Central memory CD4-positive, alpha-beta T cell (primary cell): Measurements from ENCODE around the gene CCDC28B.

Source experiments
- DNase-seq: peaks from one replicate; pipeline ENCODE4 v3.0.0; 2022

Gene CCDC28B

DNA sequence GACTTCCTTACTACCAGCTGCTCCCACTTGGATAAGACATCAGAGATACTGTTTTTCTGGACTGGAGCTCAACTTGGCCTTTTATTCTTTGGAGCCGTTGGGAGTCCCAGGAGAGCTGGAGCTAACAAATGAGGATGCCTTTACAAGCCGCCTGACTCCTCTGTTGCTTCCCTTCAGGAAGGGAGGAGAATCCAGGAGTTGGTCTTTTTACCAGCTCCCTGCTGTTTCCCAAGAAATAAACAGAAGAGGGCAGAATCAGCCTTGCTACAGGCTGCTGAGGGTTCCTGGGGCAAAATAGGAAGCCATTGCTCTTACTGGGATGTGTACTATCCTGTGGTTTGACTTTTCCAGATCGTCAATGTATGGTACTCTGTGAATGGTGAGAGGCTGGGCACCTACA, 23.3 kb downstream of the CCDC28B start:
- DNase-seq = no peak

DNA sequence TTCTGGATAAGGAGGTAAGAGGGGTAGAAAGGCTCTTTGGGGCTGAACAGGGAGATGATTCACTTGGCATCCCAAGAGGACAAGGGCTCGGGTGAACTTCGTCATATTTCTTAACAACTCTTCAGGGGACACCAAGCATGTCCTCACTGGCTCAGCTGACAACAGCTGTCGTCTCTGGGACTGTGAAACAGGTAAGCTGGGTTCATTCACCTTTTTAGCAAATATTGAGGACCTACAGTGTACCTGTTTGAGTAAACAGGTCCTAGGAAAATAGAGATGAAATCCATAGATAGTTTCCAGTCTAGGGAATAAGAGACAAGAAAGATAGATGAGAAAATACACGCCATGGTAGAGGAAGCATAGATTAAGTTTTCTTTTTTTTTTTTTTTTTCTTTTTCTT, 23.9 kb downstream of the CCDC28B start:
- DNase-seq = no peak

DNA sequence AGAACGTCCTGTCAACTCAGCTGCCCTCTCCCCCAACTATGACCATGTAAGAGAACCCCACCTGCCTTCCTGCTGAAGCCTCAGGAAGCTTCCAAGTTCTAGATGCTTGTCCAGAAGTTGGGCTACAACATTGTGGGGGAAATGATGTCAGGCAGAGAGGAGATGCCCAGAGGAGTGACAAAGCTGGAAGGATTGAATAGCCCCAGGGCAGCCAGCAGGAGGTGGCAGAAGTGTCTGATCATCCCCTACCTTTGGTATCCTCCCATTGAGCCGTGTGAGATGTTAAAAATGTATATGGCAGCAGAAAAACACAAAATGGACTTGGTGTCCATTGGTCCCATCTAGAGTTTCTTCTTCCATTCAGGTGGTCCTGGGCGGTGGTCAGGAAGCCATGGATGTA, 28.4 kb downstream of the CCDC28B start:
- no peak for DNase-seq

DNA sequence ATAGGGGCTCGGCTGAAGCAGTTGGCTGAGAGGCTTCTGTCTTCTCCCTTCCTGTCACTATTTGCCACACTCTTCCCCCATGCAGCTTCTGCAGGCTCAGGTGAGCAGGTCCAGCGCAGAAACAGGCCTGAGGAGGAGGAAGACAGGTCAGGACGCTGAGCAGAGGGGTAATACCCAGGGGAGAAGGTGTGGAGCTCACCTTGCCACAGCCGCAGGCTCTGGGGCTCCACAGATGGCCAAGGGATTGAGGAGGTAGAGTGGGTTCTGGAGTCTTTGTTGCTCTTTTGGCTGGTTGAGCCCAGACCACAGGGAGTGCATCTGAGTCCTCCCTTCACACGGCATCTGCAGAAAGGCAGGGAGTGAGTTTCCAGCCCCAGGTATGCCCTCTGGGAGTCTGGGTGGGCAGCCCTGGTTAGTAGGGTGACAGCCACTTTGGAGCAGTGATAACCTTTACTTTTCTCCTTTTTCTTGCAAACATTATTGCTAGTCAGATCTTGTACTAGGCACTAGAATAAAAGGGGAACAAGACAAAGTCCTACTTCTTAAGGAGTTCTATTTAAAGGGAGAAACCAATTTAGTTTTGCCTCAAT, 31.5 kb downstream of the CCDC28B start:
- no peak for DNase-seq

DNA sequence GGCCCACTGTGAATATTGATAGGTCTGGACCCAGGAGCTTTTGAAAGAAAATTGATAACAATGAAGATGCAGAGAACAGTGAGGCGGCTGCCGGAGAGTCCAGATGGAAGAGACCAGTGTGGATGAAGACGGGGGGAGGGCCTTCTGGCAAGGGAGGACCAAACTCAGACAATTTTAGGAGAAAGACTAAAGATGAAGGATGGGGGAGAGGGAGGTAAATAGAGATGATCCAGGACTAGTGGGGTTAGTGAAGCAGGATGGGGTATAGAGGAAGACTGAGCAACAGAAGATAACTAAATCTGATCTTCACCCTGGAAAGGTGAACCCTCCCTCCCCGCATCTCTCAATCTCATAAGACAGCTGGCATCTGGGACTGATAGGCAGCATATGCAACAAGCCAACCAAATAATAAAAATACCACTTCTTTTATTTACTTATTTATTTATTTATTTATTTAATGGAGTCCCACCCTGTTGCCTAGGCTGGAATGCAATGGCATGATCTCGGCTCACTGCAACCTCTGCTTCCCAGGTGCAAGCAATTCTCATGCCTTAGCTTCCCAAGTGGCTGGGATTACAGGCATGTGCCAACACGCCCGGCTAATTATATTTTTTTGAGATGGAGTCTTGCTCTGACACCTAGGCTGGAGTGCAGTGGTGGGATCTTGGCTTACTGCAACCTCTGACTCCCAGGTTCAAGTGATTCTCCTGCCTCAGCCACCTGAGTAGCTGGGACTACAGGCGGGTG, 32.3 kb downstream of the CCDC28B start:
- DNase-seq = no peak

DNA sequence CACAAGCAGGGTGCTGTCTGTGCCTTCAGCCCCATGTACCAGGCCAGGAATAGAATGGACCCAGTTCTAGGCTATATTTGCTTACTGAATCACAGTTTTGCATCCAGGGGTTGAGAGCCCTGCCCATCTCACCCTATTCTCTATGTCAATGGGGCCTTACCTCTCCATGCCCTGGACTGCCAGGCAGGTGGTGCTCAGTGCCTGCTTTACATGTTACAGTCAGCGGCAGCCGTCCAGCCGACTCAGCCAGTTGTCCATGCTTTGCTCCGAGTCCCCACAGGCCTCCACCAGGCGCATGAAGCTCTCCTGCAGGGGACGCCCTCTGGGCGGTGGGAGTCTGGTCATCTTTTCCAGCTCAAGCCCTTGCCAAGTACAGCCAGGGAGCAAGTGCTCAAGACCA, 34.4 kb downstream of the CCDC28B start:
- no peak for DNase-seq

DNA sequence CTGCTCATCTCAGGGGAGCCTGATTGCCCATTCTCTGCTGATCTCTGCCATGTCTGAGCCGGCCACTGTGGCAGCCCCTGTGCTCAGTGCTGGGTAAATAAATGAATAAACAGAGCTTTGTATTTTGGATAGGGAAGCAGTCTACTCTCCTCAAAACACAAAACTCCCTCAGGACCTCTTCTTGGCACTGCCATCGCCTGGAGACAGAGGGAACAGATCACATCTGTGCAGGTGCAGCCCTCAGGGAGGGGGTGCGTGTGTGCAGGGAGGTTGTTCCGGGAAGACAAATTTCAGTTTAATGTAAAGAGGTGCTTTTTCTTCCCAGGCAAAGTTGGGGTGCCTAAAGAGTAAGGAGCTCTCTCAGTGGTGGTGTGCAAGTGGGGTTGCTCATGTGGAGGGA, 38.9 kb downstream of the CCDC28B start:
- DNase-seq = no peak

DNA sequence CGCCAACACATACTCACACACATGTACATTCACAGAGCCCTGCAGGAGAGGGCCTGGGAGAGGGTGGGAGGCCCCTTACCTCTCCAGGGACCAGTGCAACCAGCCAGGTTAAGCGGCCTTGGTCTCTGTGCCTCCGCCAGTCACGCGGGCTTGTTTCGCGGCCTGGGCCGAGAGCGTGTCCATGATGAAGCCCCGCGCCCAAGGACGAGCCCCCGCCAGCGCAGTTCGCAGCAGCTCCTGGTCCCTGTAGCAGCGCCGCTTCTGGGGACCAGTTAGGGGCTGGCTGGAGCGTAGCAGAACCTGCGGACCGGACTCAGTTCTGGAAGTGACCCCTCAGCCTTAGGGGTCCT, 39.4 kb downstream of the CCDC28B start:
- no peak for DNase-seq

DNA sequence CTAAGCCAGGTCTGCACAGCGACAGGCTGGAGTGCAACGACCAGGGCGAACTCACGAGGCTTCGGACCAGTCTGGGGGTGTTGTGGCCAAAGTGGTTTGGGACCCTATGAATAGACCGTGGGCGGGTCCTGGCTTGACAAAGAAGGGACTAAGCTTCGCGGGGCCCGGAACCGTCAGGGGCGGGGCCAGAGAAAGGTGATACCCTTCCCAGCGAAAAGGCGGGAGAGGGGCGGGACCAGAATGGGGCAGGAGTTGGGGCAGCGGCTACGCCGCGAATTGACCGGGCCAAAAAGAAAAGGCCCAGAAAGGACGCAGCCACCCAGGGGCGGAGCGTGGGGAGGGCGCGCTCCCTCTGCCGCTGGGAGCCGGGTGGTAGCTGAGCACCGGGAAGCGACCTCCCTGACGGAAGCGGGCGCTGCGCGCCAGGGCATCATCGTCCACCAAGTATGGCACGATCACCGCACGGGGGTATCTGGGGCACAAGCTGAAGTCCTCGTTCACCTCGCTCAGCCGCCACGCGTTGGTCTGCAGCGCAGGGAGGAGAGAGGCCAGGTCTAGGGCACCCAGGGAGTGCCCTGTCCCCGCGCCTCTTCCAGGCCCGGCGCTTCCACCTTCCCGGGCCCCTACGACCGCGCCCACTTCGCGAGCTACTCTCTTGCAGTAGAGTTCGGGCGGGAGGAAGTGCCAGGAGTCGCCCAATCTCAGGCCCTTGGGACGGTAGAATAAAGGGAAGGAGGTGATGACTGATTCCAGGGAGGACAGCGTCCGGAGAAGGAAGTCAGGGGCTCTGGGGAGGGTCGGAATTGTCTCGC, 40.0 kb downstream of the CCDC28B start:
- DNase-seq = peak; percentile 48

DNA sequence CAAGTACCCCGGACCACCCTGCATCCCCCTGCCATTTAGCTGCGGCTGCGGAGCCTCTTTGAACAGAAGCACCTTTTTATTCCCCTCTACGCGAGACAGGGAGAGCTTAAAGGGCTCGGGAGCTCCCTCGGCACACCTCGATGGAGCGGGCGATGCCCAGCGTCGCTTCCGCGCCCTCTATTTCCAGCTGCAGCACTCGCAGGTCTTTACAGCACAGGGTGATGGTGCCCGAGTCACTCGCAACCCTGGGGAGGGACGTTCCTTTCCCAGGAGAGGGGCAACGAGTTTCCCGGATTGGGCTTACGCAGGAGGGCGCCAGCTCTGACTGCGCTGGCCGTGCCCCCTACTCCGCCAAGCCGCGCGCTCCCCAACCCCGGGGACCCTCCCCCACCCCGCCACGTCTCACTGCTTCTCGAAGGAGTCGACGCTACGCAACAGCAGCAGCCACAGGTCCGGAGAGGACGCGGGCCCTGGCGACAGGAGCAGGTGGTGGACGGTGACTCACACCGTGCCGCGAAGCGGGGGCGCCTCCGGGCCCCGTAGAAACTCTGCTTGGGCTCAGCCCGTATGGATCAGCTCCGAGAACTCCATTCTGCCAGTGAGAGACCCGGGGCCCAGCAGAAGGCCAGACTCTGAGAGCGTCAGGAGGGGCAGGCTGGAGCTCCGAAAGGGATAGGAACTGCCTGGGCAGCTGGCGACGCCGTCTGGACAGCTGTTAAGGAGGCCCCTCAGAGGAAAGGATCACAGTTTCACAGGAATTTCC, 40.8 kb downstream of the CCDC28B start:
- no peak for DNase-seq

DNA sequence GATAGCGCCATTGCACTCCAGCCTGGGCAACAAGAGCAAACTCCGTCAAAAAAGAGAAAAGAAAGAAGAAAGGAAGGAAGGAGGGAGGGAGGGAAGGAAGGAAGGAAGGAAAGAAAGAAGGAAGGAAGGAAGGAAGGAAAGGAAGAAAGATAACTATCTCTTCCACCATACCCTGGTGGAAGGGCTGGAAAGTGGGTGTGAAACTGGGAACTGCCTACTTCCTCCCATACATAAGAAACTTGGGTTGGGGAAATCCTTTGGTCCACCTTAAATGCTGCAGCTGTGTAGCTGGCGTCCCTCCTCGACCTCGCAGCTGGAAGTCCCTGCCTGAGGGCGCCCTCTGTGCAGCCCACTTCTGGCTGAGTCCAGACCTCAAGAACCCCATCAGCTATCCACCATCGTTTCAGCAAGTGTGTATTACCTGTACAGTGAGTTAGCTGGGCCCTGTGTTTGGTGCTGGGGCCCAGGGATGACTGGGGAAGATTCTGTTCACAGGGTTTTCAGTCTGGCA, 42.0 kb downstream of the CCDC28B start:
- DNase-seq = no peak

DNA sequence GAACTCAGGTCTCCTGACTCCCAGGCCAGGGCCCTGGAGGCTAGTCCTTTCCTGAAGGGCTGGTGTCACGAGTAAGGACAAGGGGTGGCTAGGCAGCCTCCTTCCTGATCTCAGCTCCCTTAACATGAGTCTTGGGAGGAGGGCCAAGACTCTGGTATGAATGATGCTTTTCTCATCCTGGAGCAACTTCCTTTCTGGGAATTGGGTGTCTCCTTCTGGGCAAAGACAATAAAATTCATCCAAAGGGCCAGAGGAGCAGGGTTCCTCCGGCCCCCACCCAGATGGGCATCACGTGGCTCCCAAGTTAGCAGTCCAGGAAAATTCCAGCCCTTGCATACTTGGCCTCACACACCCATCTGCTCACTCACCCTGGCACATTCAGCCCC, 46.5 kb downstream of the CCDC28B start, which contains the start of gene FAM167B:
Gene FAM167B (plus strand): TSS at position 335 of the 386 bp plus-strand sequence. CDS start 200 bp downstream, outside the sequence.
- no peak for DNase-seq

DNA sequence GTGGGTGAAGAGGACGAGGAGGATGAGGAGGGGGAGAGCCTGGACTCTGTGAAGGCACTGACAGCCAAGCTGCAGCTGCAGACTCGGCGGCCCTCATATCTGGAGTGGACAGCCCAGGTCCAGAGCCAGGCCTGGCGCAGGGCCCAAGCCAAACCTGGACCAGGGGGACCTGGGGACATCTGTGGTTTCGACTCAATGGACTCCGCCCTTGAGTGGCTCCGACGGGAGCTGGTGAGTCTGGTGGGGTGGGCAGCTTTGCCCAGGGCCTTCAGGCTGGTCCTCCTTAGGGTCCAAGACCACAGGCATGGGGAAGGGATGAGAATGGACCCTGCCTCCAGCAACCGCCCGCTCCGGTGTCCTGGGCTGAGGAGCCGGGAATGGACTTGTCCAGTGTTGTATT, 47.1 kb downstream of the CCDC28B start:
- DNase-seq = no peak

DNA sequence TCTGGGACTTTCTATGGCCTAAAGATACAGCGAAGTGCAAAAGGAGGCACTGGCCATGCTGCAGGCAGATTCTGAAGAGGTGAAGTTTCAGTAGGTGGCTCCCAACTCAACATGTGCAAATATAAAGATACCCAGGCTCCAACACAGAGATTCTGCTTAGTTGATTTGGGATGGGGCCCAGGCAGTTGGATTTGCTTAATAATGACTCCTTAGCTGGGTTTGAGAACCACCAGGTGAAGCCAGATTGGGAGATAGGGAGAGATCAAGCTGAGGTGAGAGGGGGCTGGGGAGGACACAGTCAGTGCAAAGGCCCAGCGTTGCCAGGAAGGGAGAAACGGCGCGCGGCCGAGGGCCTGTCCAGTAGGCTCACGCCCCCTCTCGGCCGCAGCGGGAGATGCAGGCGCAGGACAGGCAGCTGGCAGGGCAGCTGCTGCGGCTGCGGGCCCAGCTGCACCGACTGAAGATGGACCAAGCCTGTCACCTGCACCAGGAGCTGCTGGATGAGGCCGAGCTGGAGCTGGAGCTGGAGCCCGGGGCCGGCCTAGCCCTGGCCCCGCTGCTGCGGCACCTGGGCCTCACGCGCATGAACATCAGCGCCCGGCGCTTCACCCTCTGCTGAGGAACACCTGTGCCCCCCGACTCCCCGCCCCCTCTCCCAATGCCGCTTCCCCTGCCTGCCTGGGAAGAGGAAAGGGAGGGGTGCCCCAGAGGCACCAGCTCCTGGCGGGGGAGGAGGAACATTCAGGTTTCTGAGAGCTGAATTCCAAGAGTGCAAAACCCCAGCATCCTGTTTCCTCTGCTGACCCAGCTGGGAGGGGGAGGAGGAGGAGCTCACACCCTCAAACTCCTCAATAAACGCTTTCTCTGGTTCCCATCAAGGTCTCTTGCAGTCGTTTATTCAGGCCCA, 47.8 kb downstream of the CCDC28B start:
- DNase-seq = peak; percentile 65

DNA sequence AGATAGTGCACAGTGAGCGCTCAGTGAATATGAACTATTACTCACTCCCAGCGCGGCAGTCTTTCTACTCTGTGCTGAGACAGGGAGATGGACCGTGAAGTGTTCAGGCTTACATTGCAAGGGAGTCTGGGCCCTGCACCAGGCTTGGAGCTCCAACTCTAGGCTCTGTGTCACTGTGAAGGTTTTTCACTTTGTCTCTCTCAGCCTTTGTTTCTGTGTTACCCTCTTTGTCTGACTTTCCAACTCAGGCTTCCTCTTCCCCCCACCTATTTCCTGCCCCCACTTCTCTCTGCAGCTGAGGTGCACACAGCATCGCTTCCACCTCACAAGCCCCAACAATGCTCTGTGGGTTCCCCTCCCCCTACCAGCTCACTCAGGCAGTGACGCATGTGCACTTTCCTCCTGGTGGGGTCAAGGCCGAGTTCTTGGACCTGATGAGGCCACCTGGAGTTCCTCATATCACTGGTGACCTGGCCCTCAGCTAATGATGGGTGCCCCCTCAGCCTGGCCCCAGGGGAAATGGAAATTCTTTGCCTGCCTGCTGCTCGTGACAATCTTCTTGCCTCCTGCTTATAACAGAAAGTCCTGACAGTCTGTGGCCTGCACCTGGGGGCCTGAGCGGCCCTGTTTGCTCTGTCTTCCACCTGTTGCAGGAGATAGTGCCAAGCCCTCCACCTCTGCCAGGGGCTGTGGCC, 49.6 kb downstream of the CCDC28B start:
- peak; percentile 89 for DNase-seq

DNA sequence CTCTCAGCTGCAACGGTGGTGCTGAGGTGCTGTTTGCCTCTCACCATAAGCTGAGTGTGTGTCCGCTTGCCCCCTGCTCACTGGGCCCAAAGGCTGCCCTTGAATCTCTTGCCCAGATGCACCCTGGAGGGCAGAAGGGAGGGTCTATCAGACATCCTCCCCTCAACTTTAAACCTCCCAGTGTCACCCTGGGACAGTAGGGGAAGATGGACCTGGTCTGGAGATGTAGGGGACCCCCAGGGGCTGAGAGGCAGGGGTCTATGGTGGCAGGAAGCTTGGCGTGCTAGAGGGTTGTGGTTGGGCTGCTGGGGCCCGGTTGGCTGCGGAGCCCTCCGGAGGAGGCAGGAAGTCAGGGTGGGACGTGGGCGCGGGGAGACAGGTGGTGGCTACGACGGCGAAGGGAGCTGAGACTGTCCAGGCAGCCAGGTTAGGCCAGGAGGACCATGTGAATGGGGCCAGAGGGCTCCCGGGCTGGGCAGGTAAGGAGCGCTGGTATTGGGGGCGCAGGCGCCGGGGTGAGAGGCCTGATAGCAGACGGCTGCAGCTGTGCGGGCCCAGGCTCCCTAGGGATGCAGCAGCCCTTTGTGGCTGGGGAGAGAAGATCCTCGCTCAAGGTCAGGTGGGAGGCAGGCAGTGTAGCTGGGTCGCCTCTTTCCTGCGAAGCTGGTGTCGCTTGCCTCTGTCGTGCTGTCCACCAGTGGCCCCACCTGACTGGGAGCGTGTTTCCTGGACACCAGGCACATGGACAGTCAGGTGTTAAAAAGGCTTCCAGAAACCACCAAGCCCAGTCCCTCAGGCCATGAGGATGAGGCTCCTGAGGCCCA, 50.7 kb downstream of the CCDC28B start, which contains the start of gene LCK:
Gene LCK (plus strand): TSS at position 373 of the 824 bp plus-strand sequence. CDS start 23,065 bp downstream, outside the sequence.
- peak; percentile 62 for DNase-seq
